Dedifferentiated amniotic fluid mesenchymal stem cell (primary cell): ENCODE results near the gene SPATA32.
A peak's percentile ranks its signal among the peaks of the same experiment; 100 is the strongest.

Experiments
- DNase-seq: peaks from one replicate; pipeline ENCODE4 v3.0.0-alpha.2; 2016; ENCODE audit errors: extremely low spot score

The SPATA32 gene

DNA sequence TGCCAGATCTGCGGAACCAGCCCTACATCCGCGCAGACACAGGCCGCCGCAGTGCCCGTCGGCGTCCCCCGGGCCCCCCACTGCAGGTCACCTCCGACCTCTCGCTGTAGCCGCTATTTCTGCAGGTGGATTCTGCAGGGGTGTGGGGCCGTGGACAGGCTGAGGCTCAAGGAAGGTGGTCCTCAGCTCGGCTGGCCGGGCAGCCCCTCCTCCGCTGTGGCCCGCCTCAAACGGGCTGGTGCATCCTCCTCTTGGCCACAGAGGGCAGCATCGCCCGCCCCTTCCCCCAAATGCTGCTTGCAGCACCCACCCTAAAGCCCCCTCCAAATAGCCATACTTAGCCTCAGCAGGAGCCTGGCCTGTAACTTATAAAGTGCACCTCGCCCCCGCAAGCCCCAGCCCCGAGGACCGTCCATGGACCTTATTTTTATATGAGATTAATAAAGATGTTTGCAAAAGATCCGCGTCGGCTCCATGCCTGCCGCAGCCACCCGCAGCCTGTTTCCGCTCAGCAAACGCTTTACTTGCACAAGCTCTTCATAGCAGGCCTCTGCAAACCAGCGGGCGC is 14.9 kb downstream of the SPATA32 start:
- no peak for DNase-seq

DNA sequence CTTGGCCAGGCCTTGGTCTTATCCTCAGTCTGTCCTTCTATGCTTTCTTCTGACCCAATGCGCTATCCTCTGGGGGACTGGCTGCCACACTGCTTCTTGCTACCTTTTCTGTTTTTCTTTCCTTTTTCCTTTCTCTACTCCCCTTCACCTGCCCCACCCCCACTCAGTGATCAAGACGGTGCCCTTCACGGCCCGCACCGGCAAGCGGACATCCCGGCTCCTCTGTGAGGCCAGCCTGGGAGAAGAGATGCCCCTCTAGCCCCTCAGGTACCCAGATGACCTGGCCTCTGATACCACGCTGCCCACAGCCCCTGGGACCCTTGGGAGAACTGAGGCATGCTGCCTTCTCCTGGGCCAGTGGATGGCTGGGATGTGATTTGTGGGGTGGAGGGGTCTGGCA is 15.6 kb downstream of the SPATA32 start:
- no peak for DNase-seq

DNA sequence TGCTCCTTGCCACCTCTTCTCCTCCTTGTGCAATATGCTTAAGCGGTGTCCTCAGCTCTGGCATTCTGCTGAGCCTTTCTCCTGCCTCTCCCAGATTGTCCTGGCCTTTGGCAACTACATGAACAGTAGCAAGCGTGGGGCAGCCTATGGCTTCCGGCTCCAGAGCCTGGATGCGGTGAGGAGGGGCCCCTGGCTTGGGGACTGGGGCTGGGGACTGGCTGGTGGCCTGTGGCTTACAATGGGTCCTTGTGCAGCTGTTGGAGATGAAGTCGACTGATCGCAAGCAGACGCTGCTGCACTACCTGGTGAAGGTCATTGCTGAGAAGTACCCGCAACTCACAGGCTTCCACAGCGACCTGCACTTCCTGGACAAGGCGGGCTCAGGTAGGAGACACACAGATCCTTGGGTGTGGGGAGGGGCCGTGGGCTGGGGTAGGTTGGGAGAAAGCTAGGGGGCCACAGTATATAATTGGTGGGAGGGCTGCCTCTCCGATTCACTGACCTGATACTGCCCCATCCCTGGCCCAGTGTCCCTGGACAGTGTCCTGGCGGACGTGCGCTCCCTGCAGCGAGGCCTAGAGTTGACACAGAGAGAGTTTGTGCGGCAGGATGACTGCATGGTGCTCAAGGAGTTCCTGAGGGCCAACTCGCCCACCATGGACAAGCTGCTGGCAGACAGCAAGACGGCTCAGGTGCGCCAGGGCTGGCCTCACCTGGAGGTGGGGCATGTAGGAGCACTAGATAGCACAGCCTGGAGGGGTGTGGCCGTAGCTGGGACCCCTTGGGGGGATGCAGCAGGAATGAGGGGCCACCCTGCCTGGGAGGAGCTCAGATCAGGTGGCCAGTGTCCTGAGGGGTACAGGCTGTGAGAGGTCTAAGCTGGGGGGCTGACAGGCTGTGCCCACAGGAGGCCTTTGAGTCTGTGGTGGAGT is 16.9 kb downstream of the SPATA32 start:
- DNase-seq, result no peak

DNA sequence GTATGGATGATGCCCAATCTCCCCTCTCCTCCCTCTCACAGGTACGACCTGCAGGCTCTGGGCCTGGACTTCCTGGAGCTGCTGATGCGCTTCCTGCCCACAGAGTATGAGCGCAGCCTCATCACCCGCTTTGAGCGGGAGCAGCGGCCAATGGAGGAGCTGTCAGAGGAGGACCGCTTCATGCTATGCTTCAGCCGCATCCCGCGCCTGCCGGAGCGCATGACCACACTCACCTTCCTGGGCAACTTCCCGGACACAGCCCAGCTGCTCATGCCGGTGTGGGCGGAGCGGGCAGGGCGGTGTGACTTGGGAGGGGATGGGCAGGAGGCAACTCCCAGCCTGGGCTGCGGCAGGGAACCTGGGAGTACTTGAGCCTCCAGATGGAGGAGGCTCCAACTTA is 18.1 kb downstream of the SPATA32 start:
- no peak for DNase-seq

- DNase-seq, result no peak
Observed at GRCh38 chr17:45242029-45242414, 19.9 kb downstream of the SPATA32 start.

DNA sequence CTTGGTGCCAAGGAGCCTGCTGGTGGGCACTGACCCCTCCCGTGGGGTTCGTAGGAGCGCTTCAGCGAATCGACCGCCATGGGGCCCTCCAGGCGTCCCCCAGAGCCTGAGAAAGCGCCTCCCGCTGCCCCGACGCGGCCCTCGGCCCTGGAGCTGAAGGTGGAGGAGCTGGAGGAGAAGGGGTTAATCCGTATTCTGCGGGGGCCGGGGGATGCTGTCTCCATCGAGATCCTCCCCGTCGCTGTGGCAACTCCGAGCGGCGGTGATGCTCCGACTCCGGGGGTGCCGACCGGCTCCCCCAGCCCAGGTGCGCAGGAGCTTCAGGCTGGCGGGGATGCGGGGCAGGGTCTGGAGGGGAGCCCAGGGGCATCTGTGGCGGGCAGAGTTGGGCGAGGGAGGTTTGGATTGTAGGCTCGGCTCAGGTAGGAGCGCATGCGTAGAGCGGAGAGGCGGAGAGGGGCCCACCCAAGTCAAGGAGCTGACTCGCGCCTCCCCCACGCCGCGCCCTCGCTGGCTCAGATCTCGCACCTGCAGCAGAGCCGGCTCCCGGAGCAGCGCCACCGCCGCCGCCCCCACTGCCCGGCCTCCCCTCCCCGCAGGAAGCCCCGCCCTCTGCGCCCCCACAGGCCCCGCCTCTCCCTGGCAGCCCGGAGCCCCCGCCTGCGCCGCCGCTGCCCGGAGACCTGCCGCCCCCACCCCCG is 20.4 kb downstream of the SPATA32 start:
- DNase-seq, result no peak

DNA sequence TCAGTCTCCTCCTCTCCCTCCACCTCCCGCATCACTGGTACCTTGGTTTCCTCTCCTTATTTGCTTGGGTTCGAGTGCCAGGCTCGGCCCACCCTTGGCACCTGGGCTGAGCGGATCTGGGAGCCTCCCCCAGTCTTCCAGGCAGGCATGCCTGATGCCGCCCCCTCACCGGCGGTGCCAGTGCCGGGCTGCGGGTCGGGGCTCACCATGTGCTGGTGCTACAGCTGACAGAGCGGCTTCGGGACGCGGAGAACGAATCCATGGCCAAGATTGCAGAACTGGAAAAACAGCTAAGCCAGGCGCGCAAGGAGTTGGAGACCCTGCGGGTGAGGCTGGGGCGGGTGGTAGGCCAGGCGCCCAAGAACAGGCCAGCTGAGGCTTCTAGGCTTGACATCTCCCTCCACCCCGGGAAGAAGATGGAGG is 21.0 kb downstream of the SPATA32 start:
- no peak for DNase-seq

GRCh38 chr17:45238155-45238774 is 23.6 kb downstream of the SPATA32 start:
- no peak for DNase-seq

- DNase-seq, result no peak
Observed at GRCh38 chr17:45237686-45238085, 24.2 kb downstream of the SPATA32 start.

DNA sequence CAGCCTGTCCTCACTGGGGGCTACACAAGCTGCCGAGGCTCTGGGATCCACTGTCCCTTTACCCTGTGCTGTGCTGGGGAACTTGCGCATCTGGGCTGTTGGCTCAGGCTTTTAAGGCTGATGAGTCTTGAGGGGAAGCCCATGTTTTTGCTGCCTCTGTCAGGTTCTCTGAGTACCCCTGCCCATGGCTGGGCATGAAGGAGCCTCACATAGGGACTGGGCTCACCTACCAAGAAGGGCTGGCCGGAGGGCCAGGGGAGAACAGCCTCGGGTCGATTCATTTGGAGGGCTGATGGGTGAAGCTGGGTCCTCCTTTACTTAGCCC is 25.6 kb downstream of the SPATA32 start:
- DNase-seq, result no peak

- DNase-seq, result peak; percentile 52
Observed at GRCh38 chr17:45235416-45236281, 26.2 kb downstream of the SPATA32 start.

DNA sequence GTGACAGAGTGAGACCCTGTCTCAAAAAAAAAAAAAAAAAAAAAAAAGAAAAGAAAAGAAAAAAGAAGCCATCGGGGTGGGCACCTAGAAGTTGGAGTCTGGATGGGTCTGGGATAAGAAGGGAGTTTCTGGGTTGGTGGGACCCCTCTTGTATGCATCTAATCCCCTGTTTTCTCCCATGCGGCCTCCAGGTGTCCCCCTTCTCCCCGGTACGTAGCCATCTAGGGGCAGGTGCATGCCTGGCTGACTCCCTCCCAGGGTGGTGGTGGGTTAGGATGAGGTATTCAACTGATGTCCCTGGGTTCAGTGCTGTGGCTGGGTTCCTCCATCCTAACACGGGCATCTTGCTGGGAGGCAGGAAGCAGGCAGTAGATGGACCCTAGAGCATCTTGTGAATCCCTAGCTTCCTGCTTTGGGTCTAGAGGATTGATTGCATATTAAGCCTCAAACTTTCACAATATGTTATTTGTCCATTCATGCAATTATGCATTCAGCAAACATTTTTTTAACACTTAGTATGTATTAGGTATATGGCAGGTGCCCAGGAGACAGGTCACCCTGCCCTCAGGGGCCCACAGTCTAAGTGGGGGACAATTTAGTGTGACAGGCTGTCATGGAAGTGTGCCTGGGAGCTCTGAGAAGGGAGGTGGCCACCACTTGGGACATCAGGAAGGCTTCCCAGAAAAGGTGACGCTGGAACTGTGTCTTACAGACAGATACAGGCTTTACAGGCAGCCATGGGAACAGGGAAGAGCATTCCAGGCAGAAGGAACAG is 27.1 kb downstream of the SPATA32 start:
- DNase-seq, result no peak

GRCh38 chr17:45233423-45233924 is 28.4 kb downstream of the SPATA32 start:
- DNase-seq, result no peak

- no peak for DNase-seq
Observed at GRCh38 chr17:45232514-45233422, 29.1 kb downstream of the SPATA32 start.

GRCh38 chr17:45231481-45232116 is 30.3 kb downstream of the SPATA32 start:
- no peak for DNase-seq

GRCh38 chr17:45230787-45231480 is 31.0 kb downstream of the SPATA32 start:
- peak; percentile 22 for DNase-seq

- no peak for DNase-seq
Observed at GRCh38 chr17:45230410-45230786, 31.5 kb downstream of the SPATA32 start.

DNA sequence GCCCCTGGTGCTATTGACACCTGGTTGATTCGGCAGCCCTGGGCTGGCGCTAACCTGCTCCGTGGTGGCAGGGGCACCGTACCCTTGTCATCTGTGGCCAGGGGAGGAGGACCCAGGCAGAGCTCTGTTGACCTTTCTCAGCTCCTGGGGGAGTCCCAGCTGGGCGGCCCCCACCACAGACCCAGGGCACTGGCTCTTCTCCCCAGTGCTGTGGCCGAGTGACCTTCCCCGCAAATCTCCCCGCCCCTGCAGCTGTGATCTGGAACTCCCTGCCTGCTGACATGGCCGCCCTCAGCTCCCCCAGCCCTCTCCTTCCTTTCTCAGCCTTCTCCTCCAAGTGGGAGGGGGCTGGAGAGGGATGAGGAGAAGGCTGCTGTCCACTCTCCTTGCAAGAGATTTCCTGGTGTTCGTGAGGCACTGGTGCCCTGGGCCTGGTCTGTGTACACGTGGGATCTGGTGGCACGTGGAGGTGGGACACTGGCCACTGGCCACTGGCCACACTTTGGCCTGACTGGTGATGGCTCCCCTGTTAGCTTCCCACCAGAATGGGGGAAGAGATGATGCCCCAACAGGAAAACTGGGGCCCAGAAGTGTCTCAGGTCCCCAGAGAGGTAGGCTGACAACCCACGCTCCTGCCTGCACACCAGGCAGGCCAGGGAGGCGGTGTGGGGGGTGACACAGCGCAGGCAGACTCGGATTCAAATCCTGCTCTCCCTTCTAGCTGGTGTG is 32.0 kb downstream of the SPATA32 start:
- no peak for DNase-seq
